HG02571 (cell line): ENCODE measurements around the gene HPDL.
A peak's percentile ranks its signal among the peaks of the same experiment; 100 is the strongest.
"Not testable (repeated sequence)": the region's sequence is repeated elsewhere in the genome, so short reads cannot be mapped to it uniquely, and the experiment has no call there.

ENCODE experiments used
- ATAC-seq: cut with Tn5 transposase; IDR thresholded peaks from one replicate; pipeline ENCODE4 v1.9.1; 2021; ENCODE audit warnings: mild to moderate bottlenecking, moderate library complexity; ENCODE audit not compliant: unreplicated experiment

Gene HPDL

GRCh38 chr1:45348966-45349677 is 22.4 kb downstream of the HPDL start:
- ATAC-seq: no peak

GRCh38 chr1:45351508-45351907 is 24.8 kb downstream of the HPDL start:
- ATAC-seq: no peak

GRCh38 chr1:45353685-45354084 is 27.0 kb downstream of the HPDL start:
- no peak for ATAC-seq

DNA sequence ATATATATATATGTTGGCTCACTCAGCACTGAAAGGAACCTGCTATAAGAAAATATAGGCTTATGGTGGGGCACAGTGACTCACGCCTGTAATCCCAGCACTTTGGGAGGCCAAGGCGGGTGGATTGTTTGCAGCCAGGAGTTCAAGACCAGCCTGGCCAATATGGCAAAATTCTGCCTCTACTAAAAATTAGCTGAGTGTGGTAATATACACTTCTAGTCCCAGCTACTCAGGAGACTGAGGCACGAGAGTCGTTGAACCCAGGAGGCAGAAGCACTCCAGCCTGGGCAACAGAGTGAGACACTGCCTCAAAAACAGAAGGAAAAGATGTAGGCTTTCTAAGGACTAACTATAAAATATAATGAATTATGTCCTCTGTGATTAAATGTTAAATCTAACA is 28.1 kb downstream of the HPDL start:
- no peak for ATAC-seq

GRCh38 chr1:45355683-45356082 is 29.0 kb downstream of the HPDL start:
- ATAC-seq: no peak

DNA sequence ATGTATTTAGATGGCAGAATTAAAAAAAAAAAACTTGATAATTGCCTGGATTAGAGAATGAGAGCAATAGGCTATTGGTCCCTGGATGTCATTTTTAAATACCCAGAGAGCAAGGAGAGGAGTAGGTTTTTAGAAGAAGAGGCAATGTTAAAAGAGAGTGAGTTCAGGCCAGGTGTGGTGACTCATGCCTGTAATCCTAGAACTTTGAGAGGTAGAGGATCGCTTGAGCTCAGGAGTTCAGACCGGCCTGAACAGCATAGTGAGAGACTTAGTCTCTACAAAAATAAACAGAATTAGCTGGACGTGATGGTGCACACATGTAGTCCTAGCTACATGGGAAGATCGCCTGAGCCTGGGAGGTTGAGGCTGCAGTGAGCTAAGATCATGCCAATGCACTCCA is 29.5 kb downstream of the HPDL start:
- ATAC-seq: no peak

DNA sequence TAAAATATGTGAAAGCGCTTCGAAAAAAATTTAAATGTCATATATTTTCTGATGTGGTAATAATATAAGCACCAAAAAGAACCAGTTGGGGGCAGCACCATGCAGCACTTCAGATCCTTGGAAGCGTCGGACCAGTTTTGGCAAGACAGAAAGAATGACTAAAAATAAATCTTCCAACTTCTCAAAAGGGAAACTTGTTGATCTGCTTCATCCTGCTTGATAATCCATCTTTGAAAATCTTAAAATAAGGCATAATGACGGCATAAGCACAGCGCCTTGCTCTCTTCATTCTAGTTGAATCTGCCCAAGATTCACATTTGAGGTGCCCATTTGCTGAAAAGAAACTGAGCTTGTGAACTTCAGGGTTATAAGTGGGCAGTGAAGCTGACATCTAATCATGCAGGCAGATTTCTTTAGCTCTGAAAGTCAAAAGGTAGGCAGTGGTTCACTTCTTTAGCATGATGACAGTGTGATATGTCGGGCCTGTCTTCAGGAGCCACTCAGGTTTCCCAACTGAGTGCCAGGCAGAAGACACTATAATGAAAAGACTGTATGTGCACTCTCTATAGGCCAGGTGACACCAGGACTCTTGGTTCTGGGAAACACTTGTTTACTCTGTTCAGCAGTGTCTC is 33.3 kb downstream of the HPDL start:
- no peak for ATAC-seq

DNA sequence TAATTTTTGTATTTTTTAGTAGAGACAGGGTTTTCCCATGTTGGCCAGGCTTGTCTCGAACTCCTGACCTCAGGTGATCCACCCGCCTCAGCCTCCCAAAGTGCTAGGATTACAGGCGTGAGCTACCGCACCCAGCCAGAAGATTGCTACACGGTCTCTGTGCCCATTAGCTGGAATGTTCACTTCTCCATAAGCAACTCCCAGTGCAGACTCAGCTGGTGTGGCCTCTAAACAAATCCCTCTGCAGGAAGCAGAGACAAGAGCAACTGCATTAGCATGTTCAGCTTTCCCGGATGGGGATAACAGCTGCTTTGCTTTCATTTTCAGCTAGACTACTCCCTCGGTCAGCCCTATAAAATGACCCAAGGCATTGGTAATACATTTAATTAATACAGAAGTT is 34.3 kb downstream of the HPDL start:
- ATAC-seq: not testable (repeated sequence)

- ATAC-seq: no peak
Observed at GRCh38 chr1:45364294-45364693, 37.6 kb downstream of the HPDL start.

DNA sequence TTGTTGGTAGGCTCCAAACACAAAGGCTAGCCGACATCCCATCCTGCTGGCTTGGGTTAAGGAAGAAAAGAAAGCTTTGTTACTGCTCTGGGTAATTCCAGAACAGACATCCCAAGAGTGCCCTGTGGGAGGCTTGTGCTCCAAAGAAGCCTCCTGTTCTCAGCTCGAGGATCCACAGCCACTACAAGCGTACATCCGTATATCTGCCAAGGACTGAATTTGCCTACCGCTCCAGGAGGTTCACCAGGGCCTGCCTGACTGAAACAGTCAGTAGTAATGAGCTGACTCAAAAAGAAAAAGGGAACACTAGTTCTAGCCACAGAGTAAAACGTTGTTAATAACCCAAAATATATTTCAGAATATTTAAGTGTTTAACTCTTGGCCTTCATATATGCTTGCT is 38.4 kb downstream of the HPDL start:
- peak; percentile 62 for ATAC-seq

DNA sequence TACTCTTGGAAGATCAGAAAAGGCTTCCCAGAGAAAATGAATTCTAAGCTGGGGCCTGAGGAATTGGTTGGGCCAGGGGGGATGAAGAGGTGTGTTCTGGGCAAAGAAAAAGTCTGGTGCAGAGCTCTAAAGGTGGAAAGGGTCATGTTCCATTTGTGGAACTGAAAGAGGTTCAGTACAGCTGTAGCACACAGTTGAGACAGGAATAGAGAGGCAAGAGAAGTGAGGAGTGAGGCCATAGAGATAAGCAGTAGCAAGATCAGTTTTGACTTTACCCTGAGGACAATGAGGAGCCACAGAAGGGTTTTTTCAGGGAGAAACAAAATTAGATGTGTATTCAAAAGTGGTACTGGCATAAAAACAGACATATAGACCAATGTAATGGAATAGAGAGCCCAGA is 43.9 kb downstream of the HPDL start:
- ATAC-seq: peak; percentile 51

GRCh38 chr1:45373573-45373972 is 46.9 kb downstream of the HPDL start:
- no peak for ATAC-seq

- ATAC-seq: no peak
Observed at GRCh38 chr1:45375104-45376090, 48.7 kb downstream of the HPDL start.

DNA sequence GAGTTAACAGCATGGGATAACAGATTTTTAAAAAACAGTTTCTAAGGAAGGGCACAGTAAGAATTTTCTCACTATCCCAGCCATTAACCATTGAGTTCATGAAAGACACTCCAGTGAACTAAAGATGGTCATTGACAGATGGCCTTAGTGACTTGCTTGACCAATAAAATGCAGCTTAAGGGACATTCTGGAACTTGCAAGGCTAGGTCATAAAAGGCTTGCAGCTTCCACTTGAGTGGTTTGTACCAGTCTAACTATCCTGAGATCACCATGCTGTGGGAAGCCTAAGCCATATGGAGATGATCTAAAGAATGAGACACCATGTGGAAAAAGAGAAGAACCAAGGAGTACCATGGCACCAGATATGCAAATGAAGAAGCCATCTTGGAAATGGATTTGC is 51.5 kb downstream of the HPDL start:
- no peak for ATAC-seq
